AG09309 (cell line): Measurements from ENCODE around the gene LYL1.

Source experiments
- DNase-seq: peaks from one replicate; pipeline ENCODE4 v3.0.0-alpha.2; 2010; ENCODE audit warnings: low read depth
- H3K4me3 ChIP-seq: 2 replicates; pipeline ENCODE4 v1.5.1; 2011; ENCODE audit warnings: mild to moderate bottlenecking, low read depth, low read length, moderate library complexity; ENCODE audit not compliant: control insufficient read depth
- TF ChIP-seq, protein P1 (sequence below): IDR thresholded peaks from 2 replicates; pipeline ENCODE4 v1.5.1; 2011; ENCODE audit warnings: mild to moderate bottlenecking, low read depth, low read length, inconsistent platforms; ENCODE audit not compliant: insufficient read depth, control insufficient read depth; ENCODE audit errors: missing control alignments

Gene LYL1

GRCh38 chr19:13104360-13104847 lies 1.7 kb upstream of the LYL1 start:
- no peak for DNase-seq
- no peak overlapping the region for H3K4me3 ChIP-seq

GRCh38 chr19:13103581-13104359 lies 1.1 kb upstream of the LYL1 start:
- no peak overlapping the region for H3K4me3 ChIP-seq
- TF ChIP-seq, protein P1, sequence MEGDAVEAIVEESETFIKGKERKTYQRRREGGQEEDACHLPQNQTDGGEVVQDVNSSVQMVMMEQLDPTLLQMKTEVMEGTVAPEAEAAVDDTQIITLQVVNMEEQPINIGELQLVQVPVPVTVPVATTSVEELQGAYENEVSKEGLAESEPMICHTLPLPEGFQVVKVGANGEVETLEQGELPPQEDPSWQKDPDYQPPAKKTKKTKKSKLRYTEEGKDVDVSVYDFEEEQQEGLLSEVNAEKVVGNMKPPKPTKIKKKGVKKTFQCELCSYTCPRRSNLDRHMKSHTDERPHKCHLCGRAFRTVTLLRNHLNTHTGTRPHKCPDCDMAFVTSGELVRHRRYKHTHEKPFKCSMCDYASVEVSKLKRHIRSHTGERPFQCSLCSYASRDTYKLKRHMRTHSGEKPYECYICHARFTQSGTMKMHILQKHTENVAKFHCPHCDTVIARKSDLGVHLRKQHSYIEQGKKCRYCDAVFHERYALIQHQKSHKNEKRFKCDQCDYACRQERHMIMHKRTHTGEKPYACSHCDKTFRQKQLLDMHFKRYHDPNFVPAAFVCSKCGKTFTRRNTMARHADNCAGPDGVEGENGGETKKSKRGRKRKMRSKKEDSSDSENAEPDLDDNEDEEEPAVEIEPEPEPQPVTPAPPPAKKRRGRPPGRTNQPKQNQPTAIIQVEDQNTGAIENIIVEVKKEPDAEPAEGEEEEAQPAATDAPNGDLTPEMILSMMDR = no peak
- DNase-seq = no peak

More at GRCh38 chr19:13104360-13104847, 1.7 kb upstream of the LYL1 start:
- TF ChIP-seq, protein P1 = peak; percentile 75

DNA sequence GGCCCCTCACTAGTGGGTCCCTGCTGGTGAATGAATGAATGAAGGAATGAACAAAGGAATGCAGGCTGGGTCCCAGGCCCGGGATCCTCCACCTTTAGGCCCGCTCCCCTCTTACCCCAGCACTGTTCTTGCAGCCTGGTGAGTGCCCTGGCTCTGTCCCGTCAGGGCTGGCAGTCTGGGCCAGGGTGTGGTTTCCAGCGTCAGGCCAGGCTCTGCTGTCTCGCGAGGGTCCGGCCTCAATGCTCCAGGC lies 317 bp downstream of the LYL1 start:
- H3K4me3 ChIP-seq = no peak overlapping the region
- no peak for DNase-seq

DNA sequence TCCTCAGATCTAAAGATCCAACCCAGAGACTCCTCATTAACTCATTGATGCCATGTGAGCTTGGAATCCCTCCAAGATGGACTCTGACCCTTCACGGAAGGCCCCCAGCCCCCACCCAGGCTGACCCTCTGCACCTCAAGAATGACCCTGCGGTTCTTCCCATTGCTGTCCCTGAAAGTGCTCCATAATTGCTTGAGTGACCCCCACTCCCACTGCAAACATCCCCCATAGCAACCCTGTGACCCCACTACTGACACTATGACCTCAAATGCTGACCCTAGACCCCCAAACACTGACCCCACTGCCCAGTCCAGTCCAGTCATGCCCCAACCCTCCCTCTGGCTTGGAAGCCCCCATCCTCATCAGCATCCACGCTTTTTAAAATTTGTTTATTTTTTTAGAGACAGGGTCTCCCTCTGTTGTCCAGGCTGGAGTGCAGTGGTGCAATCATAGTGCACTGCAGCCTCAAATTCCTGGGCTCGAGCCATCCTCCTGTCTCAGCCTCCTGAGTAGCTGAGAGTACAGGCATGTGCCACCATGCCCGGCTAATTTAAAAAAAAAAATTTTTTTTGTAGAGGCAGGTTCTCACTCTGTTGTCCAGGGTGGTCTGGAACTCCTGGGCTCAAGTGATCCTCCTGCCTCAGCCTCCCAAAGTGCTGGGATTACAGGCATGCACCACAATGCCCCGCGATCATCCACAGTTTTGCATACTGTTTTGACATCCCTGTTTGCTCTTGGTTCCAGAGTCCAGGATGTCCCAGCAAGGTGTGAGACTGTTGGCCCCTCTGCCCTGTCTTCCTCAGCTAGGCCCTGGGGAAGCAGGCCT lies 855 bp downstream of the LYL1 start:
- H3K4me3 ChIP-seq = no peak overlapping the region
- TF ChIP-seq, protein P1 = no peak
- no peak for DNase-seq

More for the DNA sequence above, 317 bp downstream of the LYL1 start:
- TF ChIP-seq, protein P1 = no peak

- no peak for DNase-seq
- H3K4me3 ChIP-seq = no peak overlapping the region
- TF ChIP-seq, protein P1 = peak; percentile 43
Measured at GRCh38 chr19:13100841-13101589, 1.6 kb downstream of the LYL1 start.

DNA sequence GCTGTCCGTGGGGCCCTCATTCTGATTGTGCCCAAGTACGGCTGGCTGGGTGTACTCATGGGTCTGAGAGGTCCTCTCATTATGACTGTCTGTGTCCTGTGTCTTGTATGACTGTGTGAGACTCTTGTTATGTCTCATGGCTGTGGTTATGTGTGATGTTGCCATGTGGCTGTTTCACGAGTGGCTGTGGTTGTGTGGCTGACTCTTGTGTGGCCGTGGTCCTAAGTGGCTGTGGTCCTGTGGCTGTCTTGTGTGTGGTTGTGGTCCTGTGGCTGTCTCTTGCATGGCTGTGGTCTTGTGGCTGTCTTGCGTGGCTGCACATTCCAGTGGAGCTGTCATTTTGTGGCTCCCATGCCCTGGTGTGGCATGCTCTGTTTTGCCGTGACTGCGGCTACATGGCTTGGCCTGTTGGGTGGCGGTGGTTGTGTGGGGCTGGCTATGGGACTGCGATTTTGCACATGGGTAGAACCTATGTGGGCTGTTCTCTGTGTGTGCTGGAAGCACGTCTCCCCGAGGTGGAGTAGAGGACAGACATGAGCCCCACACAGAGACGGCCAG lies 2.5 kb downstream of the LYL1 start:
- no peak for DNase-seq
- TF ChIP-seq, protein P1 = no peak

More for the DNA sequence above, 2.5 kb downstream of the LYL1 start:
- no peak overlapping the region for H3K4me3 ChIP-seq
